PFSK-1 (cell line): Measurements from ENCODE around the gene IQCE.

Source experiments
- FOXP2 ChIP-seq: optimal IDR thresholded peaks from 2 replicates; pipeline ENCODE3; 2011; ENCODE audit warnings: borderline replicate concordance, control low read depth, inconsistent platforms; ENCODE audit not compliant: insufficient read depth; ENCODE audit errors: extremely low read length, extremely low read depth
- POLR2AphosphoS5 ChIP-seq: IDR thresholded peaks from 2 replicates; pipeline ENCODE4 v1.6.1; 2012; ENCODE audit warnings: low read depth, mild to moderate bottlenecking, control low read depth, low read length, moderate library complexity
- REST ChIP-seq, 2 experiments: IDR thresholded peaks; 2 replicates each; pipeline versions ENCODE4 v1.6.1 to v1.8.0; 2011 to 2012; ENCODE audit warnings: low read depth in 2 of 2, low read length in 2 of 2, control low read depth in 1 of 2, inconsistent platforms in 1 of 2, mild to moderate bottlenecking in 1 of 2, moderate library complexity in 1 of 2; ENCODE audit not compliant: insufficient read depth in 1 of 2
- SIN3A ChIP-seq: IDR thresholded peaks from 2 replicates; pipeline ENCODE4 v1.6.1; 2012; ENCODE audit warnings: mild to moderate bottlenecking, low read length, moderate library complexity, borderline replicate concordance; ENCODE audit not compliant: insufficient read depth
- TAF1 ChIP-seq: IDR thresholded peaks from 2 replicates; pipeline ENCODE4 v1.6.1; 2012; ENCODE audit warnings: low read length, control low read depth, borderline replicate concordance; ENCODE audit not compliant: insufficient read depth

Gene IQCE

DNA sequence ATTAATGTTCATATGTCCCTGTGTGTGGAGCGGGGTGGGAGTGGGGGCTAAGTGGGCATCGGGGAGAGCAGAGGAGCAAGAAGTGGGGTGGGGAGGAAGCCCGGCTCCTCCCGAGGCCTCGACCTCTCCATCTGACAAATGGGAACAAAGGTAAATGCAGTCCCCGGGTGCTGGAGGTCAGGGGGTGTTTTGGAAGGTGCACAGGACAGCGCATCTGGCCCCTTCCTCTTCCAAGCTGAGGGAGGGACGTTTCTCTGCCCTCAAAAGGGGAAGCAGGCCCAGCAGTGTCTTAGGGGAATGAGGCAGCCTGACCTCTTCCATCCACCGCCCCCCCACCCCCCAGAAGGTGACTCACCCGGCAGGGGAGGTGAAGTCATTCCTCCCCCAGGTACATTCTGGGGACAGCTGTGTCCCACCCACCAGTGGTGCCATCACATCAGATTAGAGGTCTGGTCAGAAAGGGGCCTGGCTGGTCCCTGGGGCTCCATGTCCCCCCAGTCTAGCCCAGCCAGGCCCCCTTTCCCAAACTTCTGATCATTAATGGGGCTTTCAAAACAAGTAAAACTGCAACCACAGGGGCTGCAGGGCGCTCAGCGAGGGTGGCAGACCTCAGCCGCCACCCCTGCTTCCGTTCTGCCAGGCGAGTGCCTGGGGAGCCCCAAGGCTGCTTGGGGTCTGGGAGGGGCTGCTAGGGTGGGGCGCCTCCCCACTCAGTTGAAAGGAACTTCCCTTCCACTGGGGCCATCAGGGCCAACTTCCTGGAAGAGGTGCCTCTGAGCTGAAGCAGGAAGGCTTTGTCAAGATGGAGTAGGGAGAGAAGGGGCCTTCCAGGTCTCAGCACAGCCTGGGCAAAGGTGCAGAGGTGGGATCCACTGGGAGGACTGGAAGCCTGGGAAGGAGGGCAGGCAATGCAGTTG, 28.4 kb upstream of the IQCE start:
- TF ChIP-seq SIN3A = no peak
- TF ChIP-seq FOXP2 = no peak
- TF ChIP-seq REST (IDR thresholded peaks at IDR 0.05; ENCODE audit: insufficient read depth in 1 of 2, low read depth in 2 of 2, low read length in 2 of 2) = no peak
- TF ChIP-seq TAF1 = no peak
- no peak for TF ChIP-seq POLR2AphosphoS5

DNA sequence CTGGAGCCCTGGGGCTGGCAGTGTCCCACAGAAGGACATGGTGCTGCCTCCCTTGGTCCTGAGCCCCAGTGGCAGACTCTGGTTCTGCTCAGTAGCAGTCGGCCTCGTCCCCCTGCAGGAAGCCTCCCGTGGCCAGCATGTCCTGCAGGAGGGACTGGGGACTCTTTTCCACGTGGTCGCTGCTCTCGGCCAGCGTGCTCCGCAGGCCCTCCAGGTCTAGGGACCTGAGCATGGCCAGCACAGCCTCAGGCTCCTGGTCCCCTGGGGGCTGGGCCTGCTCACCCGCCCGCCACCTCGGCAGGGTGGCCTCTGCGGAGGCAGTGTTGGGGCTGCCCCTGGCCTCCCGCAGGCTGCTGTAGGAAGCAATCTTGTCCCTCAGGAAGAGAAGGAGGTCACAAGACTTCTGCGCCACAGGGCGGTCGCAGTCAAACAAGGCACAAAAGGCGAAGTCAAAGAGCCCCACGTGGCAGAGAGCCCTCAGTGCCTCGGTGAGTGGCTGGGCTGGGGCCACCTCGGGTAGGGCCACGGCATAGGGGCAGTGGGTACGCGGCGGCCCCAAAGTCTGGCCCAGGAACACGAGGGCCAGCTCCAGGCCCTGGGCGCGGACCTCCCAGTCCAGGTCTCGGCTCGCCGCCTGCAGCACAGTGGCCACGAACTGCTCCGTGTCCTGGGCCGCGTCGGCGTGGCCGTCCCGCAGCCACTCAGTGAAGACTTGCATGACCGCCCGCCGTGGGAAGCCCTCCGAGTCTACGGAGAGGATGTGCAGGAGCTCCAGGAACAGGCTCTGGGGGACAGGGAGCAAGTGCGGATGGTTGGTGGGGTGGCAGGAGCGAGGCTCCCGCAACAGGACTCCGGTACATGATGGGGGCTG, 20.6 kb upstream of the IQCE start:
- TF ChIP-seq FOXP2 = no peak
- no peak for TF ChIP-seq TAF1
- no peak for TF ChIP-seq POLR2AphosphoS5
- TF ChIP-seq SIN3A = no peak
- no peak for TF ChIP-seq REST (IDR thresholded peaks at IDR 0.05; ENCODE audit: insufficient read depth in 1 of 2, low read depth in 2 of 2, low read length in 2 of 2)

GRCh38 chr7:2539031-2539911, 19.5 kb upstream of the IQCE start:
- TF ChIP-seq FOXP2 (no peak), SIN3A (no peak), TAF1 (no peak), REST (IDR thresholded peaks at IDR 0.05; ENCODE audit: insufficient read depth in 1 of 2, low read depth in 2 of 2, low read length in 2 of 2) (no peak), POLR2AphosphoS5 (no peak)

DNA sequence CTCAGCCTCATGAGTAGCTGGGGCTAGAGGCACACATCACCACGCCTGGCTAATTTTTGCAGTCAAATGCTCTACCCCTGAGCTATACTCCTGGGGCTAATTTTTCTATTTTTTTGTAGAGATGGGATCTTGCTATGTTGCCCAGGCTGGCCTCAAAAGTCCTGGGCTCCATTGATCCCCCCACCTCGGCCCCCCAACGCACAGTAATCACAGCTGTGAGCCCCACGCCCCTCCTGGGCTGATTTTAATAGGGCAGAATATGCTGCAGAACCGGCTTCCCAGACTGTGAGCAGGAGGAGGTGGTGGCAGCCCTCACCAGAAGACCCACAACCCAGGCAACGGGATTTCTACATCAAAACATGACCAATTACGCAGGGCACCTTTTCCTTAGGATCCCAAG, 18.6 kb upstream of the IQCE start:
- TF ChIP-seq SIN3A = no peak
- TF ChIP-seq POLR2AphosphoS5 = no peak
- TF ChIP-seq FOXP2 = no peak
- TF ChIP-seq REST (IDR thresholded peaks at IDR 0.05; ENCODE audit: insufficient read depth in 1 of 2, low read depth in 2 of 2, low read length in 2 of 2) = no peak
- no peak for TF ChIP-seq TAF1
